GM12878 (cell line): ENCODE results near the gene HPD. TPM values are rescaled to one million over a fixed set of nuclear protein-coding genes. Genes with fewer than 3 reads are reported as not detected.

Experiments used
- ATAC-seq: fragments of 200-7000 bp; cut with Tn5 transposase; 3 replicates; pipeline ENCODE4 v1.9.1; 2020; ENCODE audit warnings: mild to moderate bottlenecking, moderate library complexity
- BruUV-seq: library from RNA; stranded (reverse); fragments of 400-500 nt; replicated peaks from 2 replicates; lab custom pipeline; 2021; lab: Mats Ljungman, UMichigan
- CTCF ChIA-PET: fragments of 300-600 bp; sonication (Branson Sonifier 250); formaldehyde crosslinking; extraction: SDS; loops from one replicate; lab custom pipeline; 2021; ENCODE audit warnings: inconsistent platforms; lab: Yijun Ruan, JAX
- POLR2A ChIA-PET: fragments of 350-600 bp; formaldehyde crosslinking; extraction: SDS; loops from one replicate; lab custom pipeline; 2021; ENCODE audit warnings: inconsistent platforms; lab: Charles Lee
- RAD21 ChIA-PET: fragments of 300-600 bp; sonication (Branson Sonifier 250); formaldehyde crosslinking; loops from one replicate; lab custom pipeline; 2023; ENCODE audit warnings: antibody characterized with exemption; ENCODE audit not compliant: unreplicated experiment; lab: Charles Lee
- SMC1A ChIA-PET: fragments of 300-600 bp; sonication (Branson Sonifier 250); formaldehyde crosslinking; loops from one replicate; lab custom pipeline; 2023; ENCODE audit not compliant: unreplicated experiment, uncharacterized antibody; lab: Charles Lee
- DNase-seq: peaks from one replicate; pipeline ENCODE4 v3.0.0-alpha.2; 2011; ENCODE audit warnings: low read depth, low spot score
- FAIRE-seq: peaks from 3 replicates; lab custom pipeline; 2011; peaks lifted over from hg19 to GRCh38; lab: Jason Lieb, UNC
- H2AFZ ChIP-seq: 2 replicates; pipeline ENCODE4 v1.6.0; 2011; ENCODE audit warnings: low read depth, low read length, control low read depth; ENCODE audit not compliant: control insufficient read depth
- H3K27ac ChIP-seq: 2 replicates; pipeline ENCODE4 v1.5.1; 2011; ENCODE audit warnings: control low read depth; ENCODE audit not compliant: control insufficient read depth, insufficient read depth
- H3K27me3 ChIP-seq, 2 experiments: replicated peaks in 1 of 2; 2 replicates each; pipeline versions ENCODE4 v1.6.0 to v1.6.1; 2011; ENCODE audit warnings: low read length in 1 of 2; ENCODE audit not compliant: control insufficient read depth in 2 of 2, insufficient read depth in 2 of 2
- H3K36me3 ChIP-seq, 2 experiments: 2 replicates each; pipeline ENCODE4 v1.5.1; 2011; ENCODE audit warnings: low read length in 1 of 2; ENCODE audit not compliant: control insufficient read depth in 2 of 2, insufficient read depth in 2 of 2
- H3K4me1 ChIP-seq: 2 replicates; pipeline ENCODE4 v1.6.1; 2011; ENCODE audit warnings: mild to moderate bottlenecking, low read length, moderate library complexity, mixed read lengths; ENCODE audit not compliant: control insufficient read depth, insufficient read depth
- H3K4me2 ChIP-seq: 2 replicates; pipeline ENCODE4 v1.6.0; 2011; ENCODE audit warnings: control low read depth; ENCODE audit not compliant: control insufficient read depth, insufficient read depth
- H3K4me3 ChIP-seq: fragments of 200-600 bp; sonication (generic); 2 replicates; pipeline ENCODE4 v1.5.1; 2016
- H3K79me2 ChIP-seq: 2 replicates; pipeline ENCODE4 v1.6.0; 2011; ENCODE audit warnings: low read length; ENCODE audit not compliant: control insufficient read depth, insufficient read depth
- H3K9ac ChIP-seq: 2 replicates; pipeline ENCODE4 v1.8.0; 2011; ENCODE audit warnings: low read length, control low read depth, mixed read lengths; ENCODE audit not compliant: control insufficient read depth, insufficient read depth
- H3K9me3 ChIP-seq: replicated peaks from 3 replicates; pipeline ENCODE4 v1.5.1; 2011; ENCODE audit warnings: mild to moderate bottlenecking, low read length; ENCODE audit not compliant: control insufficient read depth, insufficient read depth
- H4K20me1 ChIP-seq: 2 replicates; pipeline ENCODE4 v1.6.0; 2011; ENCODE audit not compliant: control insufficient read depth, insufficient read depth
- CEBPB ChIP-seq, 2 experiments: fragments of 150-350 bp in 1 of 2; IDR thresholded peaks; 2 replicates each; pipeline ENCODE4 v1.6.1; 2012 to 2014; ENCODE audit warnings: low read depth in 2 of 2, low read length in 2 of 2, borderline replicate concordance in 1 of 2, inconsistent platforms in 1 of 2
- CHD4 ChIP-seq: fragments of 200-600 bp; sonication (generic); IDR thresholded peaks from 2 replicates; pipeline ENCODE4 v1.6.1; 2016; ENCODE audit warnings: mild to moderate bottlenecking
- DPF2 ChIP-seq: fragments of 450-650 bp; IDR thresholded peaks from 2 replicates; pipeline ENCODE4 v1.6.1; 2017; ENCODE audit warnings: mild to moderate bottlenecking
- ETV6 ChIP-seq, 2 experiments: fragments of 450-650 bp in 1 of 2; IDR thresholded peaks in 1 of 2; conservative IDR thresholded peaks in 1 of 2; 2 replicates each; pipeline ENCODE4 v1.6.1; 2014; ENCODE audit warnings: antibody characterized with exemption in 1 of 2, borderline replicate concordance in 1 of 2, low read depth in 1 of 2, mild to moderate bottlenecking in 1 of 2, moderate library complexity in 1 of 2
- HDAC6 ChIP-seq: fragments of 200-600 bp; sonication (generic); IDR thresholded peaks from one replicate; pipeline ENCODE4 v1.8.0; 2017; ENCODE audit warnings: antibody characterized with exemption; ENCODE audit not compliant: unreplicated experiment
- NFXL1 ChIP-seq: fragments of 450-650 bp; IDR thresholded peaks from 2 replicates; pipeline ENCODE4 v1.6.1; 2017; ENCODE audit warnings: antibody characterized with exemption, mild to moderate bottlenecking, borderline replicate concordance
- SMAD1 ChIP-seq: fragments of 450-650 bp; IDR thresholded peaks from 2 replicates; pipeline ENCODE4 v1.6.1; 2018; ENCODE audit warnings: mild to moderate bottlenecking, low read depth; ENCODE audit not compliant: partially characterized antibody
- TCF12 ChIP-seq: IDR thresholded peaks from 2 replicates; pipeline ENCODE4 v1.6.1; 2011; ENCODE audit warnings: low read depth, mild to moderate bottlenecking, low read length
- WRNIP1 ChIP-seq: IDR thresholded peaks from 2 replicates; pipeline ENCODE4 v1.6.1; 2011; ENCODE audit warnings: low read depth, low read length, improper control_type of control experiment, borderline replicate concordance
- YBX1 ChIP-seq: fragments of 450-650 bp; IDR thresholded peaks from 2 replicates; pipeline ENCODE4 v1.6.1; 2016; ENCODE audit warnings: antibody characterized with exemption
- ZBTB11 ChIP-seq: fragments of 450-650 bp; formaldehyde crosslinking; IDR thresholded peaks from 2 replicates; pipeline ENCODE4 v1.5.0; 2022; ENCODE audit warnings: mild to moderate bottlenecking, missing genetic modification characterization
- ZNF217 ChIP-seq: fragments of 450-650 bp; IDR thresholded peaks from 2 replicates; pipeline ENCODE4 v1.6.1; 2017; ENCODE audit warnings: antibody characterized with exemption, mild to moderate bottlenecking
- ZNF24 ChIP-seq: fragments of 450-650 bp; IDR thresholded peaks from 2 replicates; pipeline ENCODE4 v1.6.1; 2017; ENCODE audit warnings: antibody characterized with exemption, mild to moderate bottlenecking
- WGBS: methylation state at CpG from one replicate; pipeline ENCODE4 v1.1.6; 2016; ENCODE audit warnings: low lambda C conversion rate; ENCODE audit not compliant: insufficient replicate concordance, insufficient coverage; ENCODE audit errors: missing lambda C conversion rate; 5-methylcytosine and 5-hydroxymethylcytosine counted together
- in situ Hi-C: fragments of 300-500 bp; cut with MboI; formaldehyde crosslinking; loops from 9 replicates; pipeline ENCODE4 v1.14.3; 2018; ENCODE audit warnings: mixed read lengths
- intact Hi-C: fragments of 100-400 bp; cut with micrococcal nuclease; formaldehyde crosslinking; loops from one replicate; pipeline ENCODE4 v1.14.2; 2022; ENCODE audit not compliant: unreplicated experiment
- polyA plus RNA-seq, 11 experiments: library from polyadenylated mRNA; depleted of rRNA in 4 of 11; unstranded in 6 of 11; stranded (reverse) in 5 of 11; fragments of >200 nt; fragmentation: Nextera tagmentation in 4 of 11; fragmentation: Illumina TruSeq in 1 of 11; extraction: Ambion mirVana in 4 of 11; extraction: Trizol in 1 of 11; gene quantifications; 1 replicate in 1 of 11; 2 replicates in 10 of 11; pipeline versions ENCODE4 v1.2.1 to v1.2.3, GENCODE V29; 2011 to 2016; ENCODE audit warnings: inconsistent platforms in 2 of 11, missing spikeins in 2 of 11, low read depth in 1 of 11
- total RNA-seq, 4 experiments: library from RNA; depleted of rRNA in 3 of 4; stranded (reverse); fragments of >200 nt in 3 of 4; fragmentation: Illumina TruSeq in 1 of 4; extraction: Trizol in 1 of 4; gene quantifications; 2 replicates each; pipeline versions ENCODE4 v1.2.1 to v1.2.3, GENCODE V29; 2013 to 2021

The HPD gene
- total and polyA plus RNA-seq, 10 of the 15 experiments (the other 5 are each of a cell fraction or from before 2014, with no cell fraction given): 0.04 to 0.69 (median 0.28) TPM; not detected in 7

GRCh38 chr12:121888478-121889273 is 30.0 kb upstream of the HPD start, which contains the start of gene PSMD9 (continued):
- TF ChIP-seq TCF12: no peak
- TF ChIP-seq CHD4: no peak
- peak; percentile 89; the same call in 1 of the 2 replicates for TF ChIP-seq WRNIP1
- peak; percentile 68; the same call in 1 of the 2 replicates for TF ChIP-seq ZNF24
- TF ChIP-seq ETV6 (conservative IDR thresholded peaks at IDR 0.05 in 1 of 2, IDR thresholded peaks at IDR 0.05 in 1 of 2; ENCODE audit: borderline replicate concordance in 1 of 2, low read depth in 1 of 2): 0 out of 4 replicates have a peak, but pooled peaks of 1 of the 2 experiments have one; percentile 30
- no peak for TF ChIP-seq NFXL1
- peak; percentile 74 for TF ChIP-seq DPF2
- no peak for TF ChIP-seq CEBPB (IDR thresholded peaks at IDR 0.05; ENCODE audit: borderline replicate concordance in 1 of 2, low read depth in 2 of 2, low read length in 2 of 2)
- TF ChIP-seq HDAC6: no peak

- intact Hi-C loops (loop anchor here (1.0 to 5.0 kb wide), 2 partner anchors 94 to 201 kb away; no protein-coding TSS in a partner anchor), in situ Hi-C loops (loop anchor here (5.0 kb wide), 1 partner anchor 91 kb away; no protein-coding TSS in a partner anchor)
- H4K20me1 ChIP-seq: no peaks in the 10 kb centered on the region
- H3K4me3 ChIP-seq: peak overlapping the region; percentile 87
- CTCF ChIA-PET: interaction anchor here (0.6 to 4.6 kb wide), 22 partner anchors 9 to 587 kb away, joined by 3 to 90 read pairs (median 3); partner anchors contain the start of genes CFAP251, RHOF and TMEM120B
- H3K9me3 ChIP-seq: no peaks in the 10 kb centered on the region
- H2AFZ ChIP-seq: peak overlapping the region; percentile 89
- peak overlapping the region; percentile 45; the same call in 1 of the 2 replicates for H3K27ac ChIP-seq
- H3K9ac ChIP-seq: peak overlapping the region; percentile 58
- peaks cover 19% of the 10 kb centered on the region for H3K79me2 ChIP-seq
- SMC1A ChIA-PET: interaction anchor here (0.7 to 2.7 kb wide), 9 partner anchors 8 to 338 kb away, joined by 3 to 36 read pairs (median 4); partner anchors contain the start of gene RHOF
- H3K36me3 ChIP-seq: no peaks in the 10 kb centered on the region; a peak in 1 of 4 replicates
- peak overlapping the region; percentile 65 for H3K4me2 ChIP-seq
- H3K27me3 ChIP-seq: no peaks in the 10 kb centered on the region
- FAIRE-seq (no peak), DNase-seq (no peak), ATAC-seq (no peak)
- TSS peak; percentile 98 for BruUV-seq
- 42% methylated on average over 6 of the region's 6 CpGs for WGBS
- H3K4me1 ChIP-seq: 0 out of 2 replicates have a peak, but pooled peaks cover 5% of the 10 kb centered on the region
- RAD21 ChIA-PET: interaction anchor here (0.5 to 5.3 kb wide), 13 partner anchors 31 to 235 kb away, joined by 3 to 54 read pairs (median 3); partner anchors contain the start of genes CFAP251 and RHOF
- POLR2A ChIA-PET: interaction anchor here (0.6 to 2.0 kb wide), 8 partner anchors 11 to 175 kb away, joined by 3 to 11 read pairs (median 6); partner anchors contain the start of genes SETD1B and TMEM120B
- TF ChIP-seq ZBTB11 (0 out of 2 replicates have a peak, but pooled peaks have one; percentile 2), SMAD1 (peak; percentile 39), ZNF217 (peak; percentile 21; the same call in 1 of the 2 replicates), YBX1 (no peak)
Measured at GRCh38 chr12:121888083-121888477, 29.4 kb upstream of the HPD start.
